Fibroblast of mammary gland (primary cell): ENCODE data around the gene TESMIN.

Experiments
- DNase-seq: peaks from one replicate; pipeline ENCODE4 v3.0.0-alpha.2; 2010; ENCODE audit warnings: low read depth
- H3K4me3 ChIP-seq: 2 replicates; pipeline ENCODE4 v1.5.1; 2011; ENCODE audit warnings: low read depth, mild to moderate bottlenecking, low read length, moderate library complexity; ENCODE audit not compliant: control insufficient read depth
- CTCF ChIP-seq: conservative IDR thresholded peaks from 2 replicates; pipeline ENCODE4 v1.5.1; 2011; ENCODE audit warnings: low read depth, low read length, inconsistent platforms; ENCODE audit not compliant: control insufficient read depth, insufficient read depth

The TESMIN gene

GRCh38 chr11:68714060-68714856 is 37.1 kb downstream of the TESMIN start:
- H3K4me3 ChIP-seq = no peak overlapping the region
- no peak for TF ChIP-seq CTCF
- no peak for DNase-seq

- TF ChIP-seq CTCF = no peak
- H3K4me3 ChIP-seq = no peak overlapping the region
- no peak for DNase-seq
Observed at GRCh38 chr11:68711114-68711513, 40.2 kb downstream of the TESMIN start.

- H3K4me3 ChIP-seq = no peak overlapping the region
- TF ChIP-seq CTCF = no peak
- DNase-seq = no peak
Observed at GRCh38 chr11:68710409-68710808, 40.9 kb downstream of the TESMIN start.

- no peak for DNase-seq
- H3K4me3 ChIP-seq = no peak overlapping the region
- no peak for TF ChIP-seq CTCF
Observed at GRCh38 chr11:68709062-68709461, 42.3 kb downstream of the TESMIN start.

- TF ChIP-seq CTCF = no peak
- no peak for DNase-seq
- no peak overlapping the region for H3K4me3 ChIP-seq
Observed at GRCh38 chr11:68707527-68707926, 43.8 kb downstream of the TESMIN start.

- no peak for TF ChIP-seq CTCF
- H3K4me3 ChIP-seq = no peak overlapping the region
- DNase-seq = no peak
Observed at GRCh38 chr11:68704887-68705286, 46.4 kb downstream of the TESMIN start.
